C4-2B (cell line): ENCODE measurements around the gene MAPKAPK3.

Experiments
- ZFX ChIP-seq: fragments of 450-650 bp; IDR thresholded peaks from 2 replicates; pipeline ENCODE4 v1.6.1; 2017
- TF ChIP-seq, protein P1 (sequence below): fragments of 450-650 bp; conservative IDR thresholded peaks from 2 replicates; pipeline ENCODE4 v1.5.1; 2017; ENCODE audit warnings: mild to moderate bottlenecking

DNA sequence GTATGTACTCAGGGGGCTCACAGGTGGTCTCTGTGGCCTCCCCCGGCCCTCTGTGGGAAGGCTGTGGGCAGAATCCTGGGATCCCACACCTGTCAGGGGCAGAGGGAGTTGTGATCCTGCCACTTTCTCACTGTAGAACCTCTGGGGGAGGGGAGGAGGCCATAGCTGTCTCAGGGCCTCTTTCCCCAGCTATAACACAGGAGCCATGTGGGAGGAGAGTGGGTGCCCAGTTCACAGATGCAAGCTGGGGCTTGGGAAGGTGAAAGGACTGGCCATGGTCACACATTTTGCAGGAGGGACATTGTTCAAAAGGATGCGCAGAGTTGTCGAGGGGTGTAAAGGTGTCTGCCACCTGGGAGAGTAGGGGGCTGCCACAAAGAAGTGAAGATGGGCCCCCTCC is 11.7 kb downstream of the MAPKAPK3 start:
- TF ChIP-seq, protein P1, sequence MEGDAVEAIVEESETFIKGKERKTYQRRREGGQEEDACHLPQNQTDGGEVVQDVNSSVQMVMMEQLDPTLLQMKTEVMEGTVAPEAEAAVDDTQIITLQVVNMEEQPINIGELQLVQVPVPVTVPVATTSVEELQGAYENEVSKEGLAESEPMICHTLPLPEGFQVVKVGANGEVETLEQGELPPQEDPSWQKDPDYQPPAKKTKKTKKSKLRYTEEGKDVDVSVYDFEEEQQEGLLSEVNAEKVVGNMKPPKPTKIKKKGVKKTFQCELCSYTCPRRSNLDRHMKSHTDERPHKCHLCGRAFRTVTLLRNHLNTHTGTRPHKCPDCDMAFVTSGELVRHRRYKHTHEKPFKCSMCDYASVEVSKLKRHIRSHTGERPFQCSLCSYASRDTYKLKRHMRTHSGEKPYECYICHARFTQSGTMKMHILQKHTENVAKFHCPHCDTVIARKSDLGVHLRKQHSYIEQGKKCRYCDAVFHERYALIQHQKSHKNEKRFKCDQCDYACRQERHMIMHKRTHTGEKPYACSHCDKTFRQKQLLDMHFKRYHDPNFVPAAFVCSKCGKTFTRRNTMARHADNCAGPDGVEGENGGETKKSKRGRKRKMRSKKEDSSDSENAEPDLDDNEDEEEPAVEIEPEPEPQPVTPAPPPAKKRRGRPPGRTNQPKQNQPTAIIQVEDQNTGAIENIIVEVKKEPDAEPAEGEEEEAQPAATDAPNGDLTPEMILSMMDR: no peak
- TF ChIP-seq ZFX: no peak
